ENCODE results near the gene OSGEP.

The OSGEP gene

GRCh38 chr14:20494935-20495766 lies 40.5 kb upstream of the OSGEP start:
- Histone ChIP-seq H3K4me3 (replicated peaks; ENCODE audit: insufficient read depth, low read length) (no peak overlapping the region), H3K27me3 (ENCODE audit: insufficient read depth, poor library complexity, severe bottlenecking) (no peaks in the 10 kb centered on the region), H3K27ac (replicated peaks) (peak overlapping the region; percentile 89)
- peak in 1 of 2 experiments; percentile 69 for DNase-seq (ENCODE audit: low read depth in 1 of 2, low spot score in 1 of 2)
- TF ChIP-seq SPI1 (IDR thresholded peaks at IDR 0.05; ENCODE audit: borderline replicate concordance, low read depth) (peak; percentile 61; the same call in 1 of the 2 replicates), POLR2AphosphoS5 (IDR thresholded peaks at IDR 0.05; ENCODE audit: low read depth) (no peak)

GRCh38 chr14:20493634-20494033 lies 39.0 kb upstream of the OSGEP start:
- TF ChIP-seq CTCF (IDR thresholded peaks at IDR 0.05; ENCODE audit: insufficient read depth, low read length) (no peak), SPI1 (IDR thresholded peaks at IDR 0.05; ENCODE audit: borderline replicate concordance, low read depth) (peak; percentile 100), POLR2AphosphoS5 (IDR thresholded peaks at IDR 0.05; ENCODE audit: low read depth) (peak; percentile 15; the same call in 1 of the 2 replicates)
- Histone ChIP-seq H3K4me3 (replicated peaks; ENCODE audit: insufficient read depth, low read length) (no peak overlapping the region), H3K27me3 (ENCODE audit: insufficient read depth, poor library complexity, severe bottlenecking) (no peaks in the 10 kb centered on the region), H3K27ac (replicated peaks) (peak overlapping the region; percentile 89)
- DNase-seq (ENCODE audit: low read depth in 1 of 2, low spot score in 1 of 2) = peak in 1 of 2 experiments; percentile 88

- Histone ChIP-seq H3K27me3 (ENCODE audit: insufficient read depth, poor library complexity, severe bottlenecking) (no peaks in the 10 kb centered on the region), H3K4me3 (replicated peaks; ENCODE audit: insufficient read depth, low read length) (no peak overlapping the region), H3K27ac (replicated peaks) (peak overlapping the region; percentile 89)
- no peak for DNase-seq (ENCODE audit: low read depth in 1 of 2, low spot score in 1 of 2)
- TF ChIP-seq GABPA (IDR thresholded peaks at IDR 0.05; ENCODE audit: low read depth) = no peak
- no peak for TF ChIP-seq POLR2AphosphoS5 (IDR thresholded peaks at IDR 0.05; ENCODE audit: low read depth)
- TF ChIP-seq SPI1 (IDR thresholded peaks at IDR 0.05; ENCODE audit: borderline replicate concordance, low read depth) = no peak
- TF ChIP-seq, protein P1, sequence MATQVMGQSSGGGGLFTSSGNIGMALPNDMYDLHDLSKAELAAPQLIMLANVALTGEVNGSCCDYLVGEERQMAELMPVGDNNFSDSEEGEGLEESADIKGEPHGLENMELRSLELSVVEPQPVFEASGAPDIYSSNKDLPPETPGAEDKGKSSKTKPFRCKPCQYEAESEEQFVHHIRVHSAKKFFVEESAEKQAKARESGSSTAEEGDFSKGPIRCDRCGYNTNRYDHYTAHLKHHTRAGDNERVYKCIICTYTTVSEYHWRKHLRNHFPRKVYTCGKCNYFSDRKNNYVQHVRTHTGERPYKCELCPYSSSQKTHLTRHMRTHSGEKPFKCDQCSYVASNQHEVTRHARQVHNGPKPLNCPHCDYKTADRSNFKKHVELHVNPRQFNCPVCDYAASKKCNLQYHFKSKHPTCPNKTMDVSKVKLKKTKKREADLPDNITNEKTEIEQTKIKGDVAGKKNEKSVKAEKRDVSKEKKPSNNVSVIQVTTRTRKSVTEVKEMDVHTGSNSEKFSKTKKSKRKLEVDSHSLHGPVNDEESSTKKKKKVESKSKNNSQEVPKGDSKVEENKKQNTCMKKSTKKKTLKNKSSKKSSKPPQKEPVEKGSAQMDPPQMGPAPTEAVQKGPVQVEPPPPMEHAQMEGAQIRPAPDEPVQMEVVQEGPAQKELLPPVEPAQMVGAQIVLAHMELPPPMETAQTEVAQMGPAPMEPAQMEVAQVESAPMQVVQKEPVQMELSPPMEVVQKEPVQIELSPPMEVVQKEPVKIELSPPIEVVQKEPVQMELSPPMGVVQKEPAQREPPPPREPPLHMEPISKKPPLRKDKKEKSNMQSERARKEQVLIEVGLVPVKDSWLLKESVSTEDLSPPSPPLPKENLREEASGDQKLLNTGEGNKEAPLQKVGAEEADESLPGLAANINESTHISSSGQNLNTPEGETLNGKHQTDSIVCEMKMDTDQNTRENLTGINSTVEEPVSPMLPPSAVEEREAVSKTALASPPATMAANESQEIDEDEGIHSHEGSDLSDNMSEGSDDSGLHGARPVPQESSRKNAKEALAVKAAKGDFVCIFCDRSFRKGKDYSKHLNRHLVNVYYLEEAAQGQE (IDR thresholded peaks at IDR 0.05; ENCODE audit: insufficient replicate concordance, low read depth) = no peak
- TF ChIP-seq CTCF (IDR thresholded peaks at IDR 0.05; ENCODE audit: insufficient read depth, low read length) = no peak
Observed at GRCh38 chr14:20492486-20492885, 37.9 kb upstream of the OSGEP start.

DNA sequence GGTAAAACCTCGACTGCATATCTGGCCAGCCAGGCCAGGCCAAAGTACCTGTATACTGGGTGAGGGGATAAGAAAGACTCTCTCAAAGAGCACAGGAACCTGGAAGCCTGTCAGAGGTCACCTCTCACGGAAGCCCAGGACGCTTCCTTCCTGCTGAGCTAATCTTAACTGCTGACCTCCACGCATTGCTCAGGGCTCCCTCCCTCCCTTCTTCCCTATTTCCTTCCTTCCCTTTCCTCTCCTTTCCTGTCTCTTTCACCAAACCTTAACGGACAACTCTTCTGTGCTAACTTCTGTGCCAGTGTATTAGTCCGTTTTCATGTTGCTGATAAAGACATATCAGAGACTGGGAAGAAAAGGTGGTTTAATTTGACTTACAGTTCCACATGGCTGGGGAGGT lies 36.0 kb upstream of the OSGEP start:
- TF ChIP-seq SPI1 (IDR thresholded peaks at IDR 0.05; ENCODE audit: borderline replicate concordance, low read depth) = no peak; the same call in 1 of the 2 replicates
- no peak for TF ChIP-seq GABPA (IDR thresholded peaks at IDR 0.05; ENCODE audit: low read depth)
- TF ChIP-seq, protein P1 (IDR thresholded peaks at IDR 0.05; ENCODE audit: insufficient replicate concordance, low read depth) = no peak
- Histone ChIP-seq H3K27me3 (ENCODE audit: insufficient read depth, poor library complexity, severe bottlenecking) (no peaks in the 10 kb centered on the region), H3K4me3 (replicated peaks; ENCODE audit: insufficient read depth, low read length) (no peak overlapping the region), H3K27ac (replicated peaks) (peak overlapping the region; percentile 89)
- DNase-seq (ENCODE audit: low read depth in 1 of 2, low spot score in 1 of 2) = peak in 1 of 2 experiments; percentile 57

Measured in HL-60 (cell line).